IMR-90 (cell line): ENCODE results near the gene IL20. TPM values are rescaled to one million over a fixed set of nuclear protein-coding genes. Genes with fewer than 3 reads are reported as not detected.

ENCODE experiments used
- ATAC-seq: fragments of 200-7000 bp; cut with Tn5 transposase; 2 replicates; pipeline ENCODE4 v1.9.1; 2020; ENCODE audit warnings: low read depth, mild to moderate bottlenecking, moderate library complexity
- BruUV-seq: library from RNA; stranded (reverse); fragments of 400-500 nt; replicated peaks from 2 replicates; lab custom pipeline; 2021; lab: Mats Ljungman, UMichigan
- CTCF ChIA-PET: fragments of 300-600 bp; formaldehyde crosslinking; extraction: SDS; loops from one replicate; lab custom pipeline; 2021; ENCODE audit warnings: antibody characterized with exemption; lab: Yijun Ruan, JAX
- POLR2A ChIA-PET: fragments of 300-600 bp; sonication (Branson Sonifier 250); formaldehyde crosslinking; loops from one replicate; lab custom pipeline; 2022; ENCODE audit warnings: antibody characterized with exemption; ENCODE audit not compliant: unreplicated experiment; lab: Charles Lee
- DNase-seq: peaks from one replicate; pipeline ENCODE4 v3.0.0; 2013
- H2AFZ ChIP-seq: replicated peaks from 2 replicates; pipeline ENCODE3; 2013; ENCODE audit warnings: low read length, mild to moderate bottlenecking; ENCODE audit not compliant: poor library complexity
- H2AK5ac ChIP-seq: 2 replicates; pipeline ENCODE4 v1.6.1; 2013; ENCODE audit warnings: low read depth, low read length, inconsistent platforms
- H2AK9ac ChIP-seq: replicated peaks from 2 replicates; pipeline ENCODE3; 2013; ENCODE audit warnings: mild to moderate bottlenecking, low read depth, low read length, moderate library complexity; ENCODE audit not compliant: poor library complexity
- H2BK120ac ChIP-seq: 2 replicates; pipeline ENCODE4 v1.6.1; 2013; ENCODE audit warnings: low read depth, low read length, inconsistent platforms
- H2BK15ac ChIP-seq: 3 replicates; pipeline ENCODE4 v1.6.1; 2013; ENCODE audit warnings: low read depth, low read length, inconsistent platforms
- H2BK20ac ChIP-seq: 2 replicates; pipeline ENCODE4 v1.6.1; 2013; ENCODE audit warnings: low read depth, mild to moderate bottlenecking, inconsistent platforms, low read length, moderate library complexity
- H2BK5ac ChIP-seq: 2 replicates; pipeline ENCODE4 v1.6.1; 2013; ENCODE audit warnings: mild to moderate bottlenecking, low read depth, low read length, inconsistent platforms; ENCODE audit not compliant: poor library complexity, severe bottlenecking
- H3K14ac ChIP-seq: replicated peaks from 2 replicates; pipeline ENCODE4 v1.6.1; 2013; ENCODE audit warnings: low read depth, low read length, inconsistent platforms
- H3K18ac ChIP-seq: 2 replicates; pipeline ENCODE4 v1.6.1; 2013; ENCODE audit warnings: low read depth, low read length, control low read depth
- H3K23ac ChIP-seq: 2 replicates; pipeline ENCODE4 v1.6.1; 2013; ENCODE audit warnings: low read depth, low read length, inconsistent platforms
- H3K27ac ChIP-seq: 2 replicates; pipeline ENCODE4 v1.5.1; 2013; ENCODE audit warnings: mild to moderate bottlenecking, control low read depth, low read length; ENCODE audit not compliant: insufficient read depth
- H3K27me3 ChIP-seq: 2 replicates; pipeline ENCODE4 v1.6.1; 2013; ENCODE audit warnings: low read length; ENCODE audit not compliant: control insufficient read depth, insufficient read depth
- H3K36me3 ChIP-seq: 2 replicates; pipeline ENCODE4 v1.6.1; 2013; ENCODE audit warnings: low read length, mixed read lengths; ENCODE audit not compliant: control insufficient read depth, insufficient read depth
- H3K4ac ChIP-seq: 2 replicates; pipeline ENCODE4 v1.6.1; 2013; ENCODE audit warnings: low read depth, low read length, inconsistent platforms
- H3K4me1 ChIP-seq: 2 replicates; pipeline ENCODE4 v1.6.1; 2013; ENCODE audit warnings: low read length, mixed read lengths; ENCODE audit not compliant: control insufficient read depth, insufficient read depth
- H3K4me2 ChIP-seq: 2 replicates; pipeline ENCODE4 v1.6.1; 2013; ENCODE audit warnings: low read depth, mild to moderate bottlenecking, control low read depth, low read length, moderate library complexity
- H3K4me3 ChIP-seq: 2 replicates; pipeline ENCODE4 v1.5.1; 2013; ENCODE audit warnings: low read depth, mild to moderate bottlenecking, control low read depth, low read length, moderate library complexity; ENCODE audit not compliant: insufficient read depth
- H3K56ac ChIP-seq: 2 replicates; pipeline ENCODE4 v1.6.1; 2013; ENCODE audit warnings: low read length, inconsistent platforms; ENCODE audit not compliant: insufficient read depth; ENCODE audit errors: extremely low read depth
- H3K79me1 ChIP-seq, 2 experiments: 2 replicates each; pipeline ENCODE4 v1.6.1; 2013; ENCODE audit warnings: low read length in 2 of 2, inconsistent platforms in 1 of 2, low read depth in 1 of 2
- H3K9ac ChIP-seq: 2 replicates; pipeline ENCODE4 v1.6.1; 2013; ENCODE audit warnings: low read depth, low read length, control low read depth
- H3K9me1 ChIP-seq: 2 replicates; pipeline ENCODE4 v1.6.1; 2013; ENCODE audit warnings: low read length, inconsistent platforms; ENCODE audit not compliant: insufficient read depth
- H3K9me3 ChIP-seq: 2 replicates; pipeline ENCODE4 v1.6.1; 2013; ENCODE audit warnings: low read length; ENCODE audit not compliant: control insufficient read depth, insufficient read depth
- H4K20me1 ChIP-seq: 2 replicates; pipeline ENCODE4 v1.6.1; 2013; ENCODE audit warnings: low read length, inconsistent platforms; ENCODE audit not compliant: insufficient read depth
- H4K5ac ChIP-seq: 2 replicates; pipeline ENCODE4 v1.6.1; 2013; ENCODE audit warnings: mild to moderate bottlenecking, low read depth, low read length, control low read depth
- H4K8ac ChIP-seq, 2 experiments: 2 replicates each; pipeline ENCODE4 v1.6.1; 2013; ENCODE audit warnings: low read depth in 2 of 2, low read length in 2 of 2, control low read depth in 1 of 2, inconsistent platforms in 1 of 2
- H4K91ac ChIP-seq: 2 replicates; pipeline ENCODE4 v1.6.1; 2013; ENCODE audit warnings: low read depth, low read length, inconsistent platforms; ENCODE audit not compliant: insufficient read depth
- BHLHE40 ChIP-seq: fragments of 150-350 bp; IDR thresholded peaks from 2 replicates; pipeline ENCODE4 v1.6.1; 2016; ENCODE audit warnings: mild to moderate bottlenecking, low read depth, low read length
- CEBPB ChIP-seq: IDR thresholded peaks from 2 replicates; pipeline ENCODE4 v1.6.1; 2012; ENCODE audit warnings: low read depth, low read length, improper control_type of control experiment
- CHD1 ChIP-seq: IDR thresholded peaks from 2 replicates; pipeline ENCODE4 v1.6.1; 2012; ENCODE audit warnings: low read depth, low read length, improper control_type of control experiment
- CTCF ChIP-seq: conservative IDR thresholded peaks from 2 replicates; pipeline ENCODE4 v1.5.1; 2012; ENCODE audit warnings: mild to moderate bottlenecking, low read depth, low read length, improper control_type of control experiment
- ELK1 ChIP-seq: fragments of 150-350 bp; IDR thresholded peaks from 2 replicates; pipeline ENCODE4 v1.6.1; 2016; ENCODE audit warnings: low read depth, mild to moderate bottlenecking, low read length, moderate library complexity, borderline replicate concordance
- FOS ChIP-seq: fragments of 150-350 bp; IDR thresholded peaks from 2 replicates; pipeline ENCODE4 v1.6.1; 2016; ENCODE audit warnings: low read depth, low read length
- MAFK ChIP-seq: IDR thresholded peaks from 2 replicates; pipeline ENCODE4 v1.6.1; 2012; ENCODE audit warnings: low read depth, low read length, improper control_type of control experiment
- MAZ ChIP-seq: IDR thresholded peaks from 2 replicates; pipeline ENCODE4 v1.6.1; 2012; ENCODE audit warnings: low read depth, mild to moderate bottlenecking, low read length, improper control_type of control experiment, moderate library complexity, borderline replicate concordance
- MXI1 ChIP-seq: IDR thresholded peaks from 2 replicates; pipeline ENCODE4 v1.6.1; 2012; ENCODE audit warnings: low read depth, mild to moderate bottlenecking, low read length, moderate library complexity, borderline replicate concordance
- NFE2L2 ChIP-seq: fragments of 150-350 bp; IDR thresholded peaks from 2 replicates; pipeline ENCODE4 v1.6.1; 2016; ENCODE audit warnings: low read depth, mild to moderate bottlenecking, low read length
- POLR2A ChIP-seq: IDR thresholded peaks from 2 replicates; pipeline ENCODE4 v1.6.1; 2012; ENCODE audit warnings: mild to moderate bottlenecking, low read depth, low read length
- RAD21 ChIP-seq: IDR thresholded peaks from 2 replicates; pipeline ENCODE4 v1.6.1; 2012; ENCODE audit warnings: low read length, improper control_type of control experiment
- RCOR1 ChIP-seq: IDR thresholded peaks from 2 replicates; pipeline ENCODE4 v1.6.1; 2012; ENCODE audit warnings: mild to moderate bottlenecking, low read length, improper control_type of control experiment; ENCODE audit not compliant: insufficient replicate concordance
- RFX5 ChIP-seq: IDR thresholded peaks from 2 replicates; pipeline ENCODE4 v1.8.0; 2012; ENCODE audit warnings: low read depth, mild to moderate bottlenecking, low read length, moderate library complexity
- SMC3 ChIP-seq: fragments of 150-350 bp; IDR thresholded peaks from 2 replicates; pipeline ENCODE4 v1.6.1; 2016; ENCODE audit warnings: low read depth, mild to moderate bottlenecking, antibody characterized with exemption, low read length, moderate library complexity
- USF2 ChIP-seq: fragments of 150-350 bp; IDR thresholded peaks from 2 replicates; pipeline ENCODE4 v1.6.1; 2017; ENCODE audit warnings: mild to moderate bottlenecking, antibody characterized with exemption, low read length, low read depth
- WGBS, 2 experiments: methylation state at CpG; one replicate each; pipeline versions ENCODE4 v1.1.5 to v1.1.7; 2013; ENCODE audit warnings: missing lambda C conversion rate in 2 of 2; ENCODE audit not compliant: insufficient read length in 1 of 2; ENCODE audit errors: extremely low coverage in 2 of 2; 5-methylcytosine and 5-hydroxymethylcytosine counted together
- dilution Hi-C: fragments of 300-500 bp; cut with HindIII; formaldehyde crosslinking; loops from one replicate; pipeline ENCODE4 v1.14.3; 2018; ENCODE audit warnings: low sequenced_read_pairs; ENCODE audit not compliant: unreplicated experiment
- in situ Hi-C: fragments of 300-500 bp; cut with MboI; formaldehyde crosslinking; loops from 3 replicates; pipeline ENCODE4 v1.14.3; 2019; ENCODE audit warnings: low sequenced_read_pairs, inconsistent platforms, mixed read lengths
- intact Hi-C: fragments of 100-400 bp; cut with micrococcal nuclease; formaldehyde crosslinking; loops from 2 replicates; pipeline ENCODE4 v1.10.0; 2022
- polyA plus RNA-seq, 3 experiments: library from polyadenylated mRNA; depleted of rRNA; stranded (reverse); fragments of >200 nt; gene quantifications; 2 replicates each; pipeline ENCODE4 v1.2.3, GENCODE V29; 2012; ENCODE audit warnings: low replicate concordance in 1 of 3
- total RNA-seq: library from RNA; depleted of rRNA; stranded (reverse); fragments of >200 nt; gene quantifications from 2 replicates; pipeline ENCODE4 v1.2.3, GENCODE V29; 2012

Gene IL20
- total and polyA plus RNA-seq, 2 of the 4 experiments (the other 2 are of a cell fraction): not detected

- Histone ChIP-seq H3K27ac (no peak overlapping the region), H3K4me1 (peaks cover 2% of the 10 kb centered on the region; the same call in 1 of the 2 replicates), H4K20me1 (no peaks in the 10 kb centered on the region), H3K4me3 (no peak overlapping the region), H3K9ac (no peak overlapping the region), H2BK15ac (no peak overlapping the region), H2BK120ac (no peak overlapping the region), H2AK9ac (no peak overlapping the region), H3K4me2 (no peak overlapping the region), H3K23ac (no peak overlapping the region), H4K91ac (no peak overlapping the region), H4K8ac (no peak overlapping the region), H3K18ac (no peak overlapping the region), H2AK5ac (no peak overlapping the region), H3K4ac (no peak overlapping the region), H3K79me1 (no peaks in the 10 kb centered on the region), H2BK5ac (no peak overlapping the region), H3K36me3 (no peaks in the 10 kb centered on the region), H2AFZ (no peak overlapping the region), H3K56ac (no peak overlapping the region), H3K9me1 (0 out of 2 replicates have a peak, but pooled peaks cover 4% of the 10 kb centered on the region), H3K14ac (no peak overlapping the region), H4K5ac (no peak overlapping the region), H3K9me3 (no peaks in the 10 kb centered on the region), H3K27me3 (no peaks in the 10 kb centered on the region; the same call in 1 of the 2 replicates), H2BK20ac (no peak overlapping the region)
- ATAC-seq: no peak
- peak; percentile 44 for DNase-seq
- ChIA-PET POLR2A (no interaction called here), CTCF (interaction anchor here (1.1 kb wide), 1 partner anchor 13 kb away, joined by 4 read pairs; the partner anchor contains the start of gene IL20)
- no CpG with 5 or more reads among the region's 5 CpGs for WGBS, 2 experiments
- intact Hi-C loops: no loop called here
- BruUV-seq: no TSS peak
- no peak for TF ChIP-seq SMC3
- no peak for TF ChIP-seq RCOR1
- no peak for TF ChIP-seq MAZ
- TF ChIP-seq CTCF: no peak
- TF ChIP-seq FOS: no peak
- TF ChIP-seq NFE2L2: no peak
- no peak for TF ChIP-seq ELK1
- TF ChIP-seq BHLHE40: no peak
- no peak for TF ChIP-seq RAD21
- TF ChIP-seq MAFK: no peak
- TF ChIP-seq POLR2A: no peak
- peak; percentile 79 for TF ChIP-seq CEBPB
- no peak for TF ChIP-seq RFX5
- no peak for TF ChIP-seq MXI1
- 0 out of 2 replicates have a peak, but pooled peaks have one; percentile 12 for TF ChIP-seq USF2
- TF ChIP-seq CHD1: no peak
- in situ Hi-C loops: no loop called here
- dilution Hi-C loops: no loop called here
These were observed 13.9 kb upstream of the IL20 start for GRCh38 chr1:206851341-206852010.
